D721Med (cell line): ENCODE data around the gene AVP.

Experiments
- DNase-seq: peaks from one replicate; pipeline ENCODE4 v3.0.0; 2011; ENCODE audit warnings: low spot score; ENCODE audit not compliant: insufficient read length
- FAIRE-seq: peaks from 2 replicates; lab custom pipeline; 2011; peaks lifted over from hg19 to GRCh38; lab: Jason Lieb, UNC
- CTCF ChIP-seq: IDR thresholded peaks from 2 replicates; pipeline ENCODE4 v1.5.1; 2012; ENCODE audit warnings: mild to moderate bottlenecking, control low read depth; ENCODE audit not compliant: insufficient read depth; ENCODE audit errors: missing control alignments

AVP gene

GRCh38 chr20:3100480-3100879 lies 16.0 kb upstream of the AVP start:
- no peak for FAIRE-seq
- DNase-seq = no peak
- no peak for TF ChIP-seq CTCF

- no peak for DNase-seq
- no peak for TF ChIP-seq CTCF
- no peak for FAIRE-seq
These were observed 10.5 kb upstream of the AVP start for GRCh38 chr20:3094848-3095629.

- FAIRE-seq (no peak), DNase-seq (no peak)
- no peak for TF ChIP-seq CTCF
These were observed 9.4 kb upstream of the AVP start for GRCh38 chr20:3093861-3094361.

GRCh38 chr20:3092611-3093379 lies 8.3 kb upstream of the AVP start:
- no peak for DNase-seq
- no peak for FAIRE-seq

GRCh38 chr20:3090565-3090964 lies 6.0 kb upstream of the AVP start:
- no peak for DNase-seq

More at GRCh38 chr20:3092611-3093379, 8.3 kb upstream of the AVP start:
- TF ChIP-seq CTCF = no peak

GRCh38 chr20:3088031-3088430 lies 3.5 kb upstream of the AVP start:
- DNase-seq = no peak
- FAIRE-seq = no peak
- no peak for TF ChIP-seq CTCF

More at GRCh38 chr20:3090565-3090964, 6.0 kb upstream of the AVP start:
- no peak for TF ChIP-seq CTCF
- no peak for FAIRE-seq
